Activated T-helper 9 cell treated with anti-CD3 and anti-CD28 coated beads, Interleukin-2, amount 50 U/mL, for 16 hours (primary cell): ENCODE results near the gene SEBOX.

Experiments
- DNase-seq: peaks from one replicate; pipeline ENCODE4 v3.0.0-alpha.2; 2020; ENCODE audit warnings: low read depth

SEBOX gene

GRCh38 chr17:28368306-28368831 lies 3.4 kb upstream of the SEBOX start:
- no peak for DNase-seq

- no peak for DNase-seq
These were observed 2.8 kb upstream of the SEBOX start for GRCh38 chr17:28367641-28368305.

GRCh38 chr17:28366605-28367004 lies 1.6 kb upstream of the SEBOX start:
- no peak for DNase-seq

GRCh38 chr17:28365487-28365886 lies 488 bp upstream of the SEBOX start:
- no peak for DNase-seq

- no peak for DNase-seq
These were observed 986 bp downstream of the SEBOX start for GRCh38 chr17:28363776-28364650.

GRCh38 chr17:28363186-28363585 lies 1.8 kb downstream of the SEBOX start:
- no peak for DNase-seq

GRCh38 chr17:28357901-28358197 lies 7.2 kb downstream of the SEBOX start:
- DNase-seq, result no peak

GRCh38 chr17:28357061-28357900 lies 7.7 kb downstream of the SEBOX start, which contains the start of gene POLDIP2:
TSS of gene POLDIP2 (minus strand) at chr17:28357527. CDS start at chr17:28357448, 79 bp downstream.
- DNase-seq, result peak; percentile 95

- DNase-seq, result no peak
These were observed 14.7 kb downstream of the SEBOX start for GRCh38 chr17:28350271-28350670.

GRCh38 chr17:28348979-28349378 lies 16.0 kb downstream of the SEBOX start:
- no peak for DNase-seq

GRCh38 chr17:28347261-28347891 lies 17.6 kb downstream of the SEBOX start:
- DNase-seq, result no peak

- no peak for DNase-seq
These were observed 18.2 kb downstream of the SEBOX start for GRCh38 chr17:28346746-28347246.

- DNase-seq, result no peak
These were observed 18.8 kb downstream of the SEBOX start for GRCh38 chr17:28346199-28346580.

- DNase-seq, result no peak
These were observed 19.4 kb downstream of the SEBOX start for GRCh38 chr17:28345419-28346198.

- DNase-seq, result no peak
These were observed 20.5 kb downstream of the SEBOX start for GRCh38 chr17:28344435-28344901.

- DNase-seq, result no peak
These were observed 21.0 kb downstream of the SEBOX start for GRCh38 chr17:28344011-28344410.

GRCh38 chr17:28343491-28343932 lies 21.5 kb downstream of the SEBOX start:
- no peak for DNase-seq

- no peak for DNase-seq
These were observed 22.7 kb downstream of the SEBOX start for GRCh38 chr17:28342313-28342712.

GRCh38 chr17:28341516-28341915 lies 23.5 kb downstream of the SEBOX start:
- DNase-seq, result no peak

GRCh38 chr17:28340374-28340773 lies 24.6 kb downstream of the SEBOX start:
- DNase-seq, result no peak

GRCh38 chr17:28339431-28339830 lies 25.6 kb downstream of the SEBOX start:
- DNase-seq, result no peak
